Gastrocnemius medialis (tissue), 4 donors: Measurements from ENCODE around the gene MED16.

Experiments
- CTCF ChIP-seq, 5 experiments: fragments of 450-650 bp in 3 of 5; fragments of 200-600 bp in 2 of 5; sonication (generic) in 2 of 5; IDR thresholded peaks in 4 of 5; conservative IDR thresholded peaks in 1 of 5; 1 replicate in 4 of 5; 2 replicates in 1 of 5; pipeline ENCODE4 v1.5.1; 2016 to 2019; ENCODE audit warnings: antibody characterized with exemption in 5 of 5, mild to moderate bottlenecking in 3 of 5, moderate library complexity in 3 of 5
- POLR2A ChIP-seq, 2 donors: fragments of 450-650 bp; IDR thresholded peaks; one replicate each; pipeline ENCODE4 v1.6.1; 2017; ENCODE audit warnings: antibody characterized with exemption in 2 of 2, mild to moderate bottlenecking in 2 of 2, moderate library complexity in 2 of 2

- TF ChIP-seq POLR2A (IDR thresholded peaks at IDR 0.05): no peak
- TF ChIP-seq CTCF (IDR thresholded peaks at IDR 0.05 in 4 of 5, conservative IDR thresholded peaks at IDR 0.05 in 1 of 5): no peak
Measured at GRCh38 chr19:852136-853013, 40.6 kb downstream of the MED16 start, which contains the start of gene ELANE.
